ENCODE measurements around the gene GALNS. TPM values are rescaled to one million over a fixed set of nuclear protein-coding genes. Genes with fewer than 3 reads are reported as not detected.
A peak's percentile ranks its signal among the peaks of the same experiment; 100 is the strongest.

GALNS gene
- total RNA-seq, 1 donor from 2014 or later = 61.4 TPM

DNA sequence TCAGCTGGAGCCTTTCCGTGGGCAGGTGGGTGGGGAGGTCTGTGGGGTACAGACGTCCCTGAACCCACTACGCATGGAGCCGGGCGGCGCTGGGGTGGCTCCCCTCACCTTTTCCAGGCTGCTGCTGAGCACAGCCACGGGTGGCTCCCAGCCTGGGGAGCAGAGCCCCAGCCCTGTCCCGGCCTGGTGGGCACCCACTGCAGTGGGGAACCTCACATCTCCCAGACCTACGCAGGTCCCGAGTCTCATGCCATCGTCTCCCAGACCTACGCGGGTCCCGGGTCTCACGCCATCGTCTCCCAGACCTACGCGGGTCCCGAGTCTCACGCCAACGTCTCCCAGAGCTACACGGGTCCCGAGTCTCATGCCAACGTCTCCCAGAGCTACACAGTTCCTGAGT lies 28.0 kb downstream of the GALNS start:
- peaks cover 0 to 20% of the 10 kb centered on the region in 2 donors for H3K36me3 ChIP-seq
- intact Hi-C loops (cut with DNase I) = no loop called here

GRCh38 chr16:88827727-88828126 lies 29.0 kb downstream of the GALNS start:
- no peak overlapping the region for H3K4me3 ChIP-seq
- peaks cover 4% of the 10 kb centered on the region for H3K4me1 ChIP-seq
- no peak overlapping the region for H3K27ac ChIP-seq
- TF ChIP-seq POLR2A (IDR thresholded peaks at IDR 0.05) (no peak), CTCF (IDR thresholded peaks at IDR 0.05) (no peak), POLR2AphosphoS5 (IDR thresholded peaks at IDR 0.05; ENCODE audit: insufficient read depth in 1 of 2, low read depth in 1 of 2) (no peak)
- DNase-seq (ENCODE audit: extremely low spot score in 2 of 2) = no peak
- H3K9me3 ChIP-seq = no peaks in the 10 kb centered on the region
- H3K36me3 ChIP-seq = peaks cover 0 to 22% of the 10 kb centered on the region in 2 donors
- H3K27me3 ChIP-seq = no peaks in the 10 kb centered on the region
- intact Hi-C loops (cut with DNase I) = no loop called here

More for the DNA sequence above, 28.0 kb downstream of the GALNS start:
- H3K27me3 ChIP-seq = no peaks in the 10 kb centered on the region
- no peak for DNase-seq (ENCODE audit: extremely low spot score in 2 of 2)
- H3K27ac ChIP-seq = no peak overlapping the region
- H3K4me3 ChIP-seq = no peak overlapping the region
- no peak for TF ChIP-seq POLR2AphosphoS5 (IDR thresholded peaks at IDR 0.05; ENCODE audit: insufficient read depth in 1 of 2, low read depth in 1 of 2)
- TF ChIP-seq POLR2A (IDR thresholded peaks at IDR 0.05) = no peak
- TF ChIP-seq CTCF (IDR thresholded peaks at IDR 0.05) = no peak
- H3K4me1 ChIP-seq = peaks cover 4% of the 10 kb centered on the region
- H3K9me3 ChIP-seq = no peaks in the 10 kb centered on the region

- H3K4me1 ChIP-seq = peaks cover 4% of the 10 kb centered on the region
- H3K36me3 ChIP-seq = peaks cover 0 to 34% of the 10 kb centered on the region in 2 donors
- no peaks in the 10 kb centered on the region for H3K27me3 ChIP-seq
- DNase-seq (ENCODE audit: extremely low spot score in 2 of 2) = no peak
- H3K9me3 ChIP-seq = no peaks in the 10 kb centered on the region
- H3K27ac ChIP-seq = peak overlapping the region; percentile 53
- TF ChIP-seq POLR2A (IDR thresholded peaks at IDR 0.05) (no peak), CTCF (IDR thresholded peaks at IDR 0.05) (no peak), POLR2AphosphoS5 (IDR thresholded peaks at IDR 0.05; ENCODE audit: insufficient read depth in 1 of 2, low read depth in 1 of 2) (no peak)
- intact Hi-C loops (cut with DNase I) = no loop called here
- no peak overlapping the region for H3K4me3 ChIP-seq
Measured at GRCh38 chr16:88826070-88826840, 30.5 kb downstream of the GALNS start.

DNA sequence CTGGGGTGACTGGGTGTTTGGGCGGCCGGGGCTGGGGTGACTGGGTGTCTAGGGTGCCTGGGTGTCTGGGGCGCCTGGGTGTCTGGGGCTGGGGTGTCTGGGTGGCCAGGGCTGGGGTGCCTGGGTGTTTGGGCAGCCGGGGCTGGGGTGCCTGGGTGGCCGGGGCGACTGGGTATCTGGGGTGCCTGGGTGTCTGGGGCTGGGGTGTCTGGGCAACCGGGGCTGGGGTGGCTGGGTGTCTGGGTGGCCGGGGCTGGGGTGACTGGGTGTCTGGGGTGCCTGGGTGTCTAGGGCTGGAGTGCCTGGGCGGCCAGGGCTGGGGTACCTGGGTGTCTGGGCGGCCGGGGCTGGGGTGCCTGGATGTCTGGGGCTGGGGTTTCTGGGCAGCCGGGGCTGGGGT lies 31.6 kb downstream of the GALNS start:
- Histone ChIP-seq H3K9me3 (no peaks in the 10 kb centered on the region), H3K27ac (peak overlapping the region; percentile 53), H3K4me3 (no peak overlapping the region), H3K4me1 (peaks cover 4% of the 10 kb centered on the region), H3K27me3 (no peaks in the 10 kb centered on the region), H3K36me3 (peaks cover 0 to 34% of the 10 kb centered on the region in 2 donors)
- intact Hi-C loops (cut with DNase I) = no loop called here
- DNase-seq (ENCODE audit: extremely low spot score in 2 of 2) = no peak
- TF ChIP-seq CTCF (IDR thresholded peaks at IDR 0.05) = no peak
- no peak for TF ChIP-seq POLR2A (IDR thresholded peaks at IDR 0.05)
- TF ChIP-seq POLR2AphosphoS5 (IDR thresholded peaks at IDR 0.05; ENCODE audit: insufficient read depth in 1 of 2, low read depth in 1 of 2) = no peak

Measured in vagina (tissue), 2 donors.